Hematopoietic multipotent progenitor cell treated with erythropoietin and hydrocortisone succinate and interleukin-3 and kit ligand, for 6 days (in vitro differentiated cells): Measurements from ENCODE around the gene AHCYL1.

Experiments
- DNase-seq: peaks from one replicate; pipeline ENCODE4 v3.0.0-alpha.2; 2015

Gene AHCYL1

DNA sequence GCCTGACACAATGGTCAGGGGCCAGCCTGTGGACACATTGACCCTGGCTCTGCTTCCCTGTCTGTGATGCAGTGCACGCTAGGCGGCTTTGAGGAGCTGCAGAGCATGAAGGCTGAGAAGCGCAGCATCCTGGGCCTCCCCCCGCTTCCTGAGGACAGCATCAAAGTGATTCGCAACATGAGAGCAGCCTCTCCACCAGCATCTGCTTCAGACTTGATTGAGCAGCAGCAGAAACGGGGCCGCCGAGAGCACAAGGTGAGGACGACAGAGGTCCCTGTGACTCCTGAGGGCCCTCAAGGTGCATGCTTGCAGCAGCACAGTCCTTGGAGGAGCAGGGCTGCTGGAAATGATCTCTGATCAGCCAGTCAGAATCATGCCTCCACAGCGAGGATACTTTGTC is 58.5 kb downstream of the AHCYL1 start:
- DNase-seq = no peak

DNA sequence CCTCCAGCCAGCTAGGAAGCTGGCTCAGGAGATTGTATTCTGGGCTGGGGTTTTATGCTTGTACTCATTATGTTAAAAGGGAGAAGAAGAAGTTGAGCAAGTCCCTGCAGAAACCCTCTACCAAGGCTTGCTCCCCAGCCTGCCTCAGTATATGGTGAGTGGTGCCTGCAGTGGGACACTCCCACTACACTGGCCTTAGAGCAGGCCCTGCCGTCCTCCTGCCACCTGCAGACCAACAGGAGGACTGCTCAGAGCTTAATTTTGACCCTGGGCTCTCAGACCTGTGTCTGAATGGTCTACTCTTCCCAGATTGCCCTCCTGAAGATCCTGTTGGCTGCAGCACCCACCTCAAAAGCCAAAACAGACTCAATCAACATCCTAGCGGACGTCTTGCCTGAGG is 62.9 kb downstream of the AHCYL1 start:
- DNase-seq = no peak

DNA sequence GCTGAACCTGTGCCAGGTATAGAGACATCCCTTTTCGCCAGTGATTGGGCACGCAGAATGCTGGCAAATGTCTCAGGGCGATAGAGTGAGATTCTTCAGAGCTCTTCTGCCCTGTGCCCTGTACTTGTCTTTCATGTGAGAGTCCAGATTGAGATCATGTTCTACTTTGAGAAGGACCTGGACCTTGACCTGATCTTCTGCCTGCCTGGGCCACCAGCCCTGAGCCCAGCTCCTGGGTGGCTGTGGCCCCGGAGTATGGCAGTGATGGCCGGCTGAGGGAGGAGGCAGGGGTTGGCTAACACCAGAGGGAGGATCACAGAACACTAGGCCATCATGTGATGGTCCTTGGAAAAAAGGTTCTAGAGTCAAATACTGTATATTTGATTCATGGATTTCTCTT is 63.7 kb downstream of the AHCYL1 start:
- DNase-seq = no peak

DNA sequence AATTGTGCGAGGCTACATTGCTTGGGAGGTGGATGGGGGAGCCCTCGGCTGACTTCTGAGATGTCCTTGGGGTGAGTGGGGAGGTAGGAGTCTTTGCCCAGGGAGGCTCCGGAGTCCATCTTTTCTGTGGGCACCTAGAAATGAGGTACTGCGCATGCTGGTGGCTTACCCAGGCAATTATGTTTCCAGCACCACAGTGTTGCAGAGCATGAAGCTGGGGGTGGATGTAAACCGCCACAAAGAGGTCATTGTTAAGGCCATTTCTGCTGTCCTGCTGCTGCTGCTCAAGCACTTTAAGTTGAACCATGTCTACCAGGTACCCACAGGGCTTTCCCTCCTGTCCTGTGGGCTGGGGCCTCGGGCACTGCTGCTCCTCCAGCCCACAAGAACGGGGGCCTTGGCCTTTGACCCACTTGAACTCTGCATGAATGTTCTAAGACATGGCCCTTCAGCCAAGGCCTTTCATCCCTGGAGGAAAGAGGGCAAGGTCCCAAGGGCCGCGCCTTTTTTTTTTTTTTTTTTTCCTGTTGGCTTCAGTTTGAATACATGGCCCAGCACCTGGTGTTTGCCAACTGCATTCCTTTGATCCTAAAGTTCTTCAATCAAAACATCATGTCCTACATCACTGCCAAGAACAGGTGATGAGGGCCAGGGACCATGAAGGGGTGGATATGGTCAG is 64.5 kb downstream of the AHCYL1 start:
- DNase-seq = no peak

DNA sequence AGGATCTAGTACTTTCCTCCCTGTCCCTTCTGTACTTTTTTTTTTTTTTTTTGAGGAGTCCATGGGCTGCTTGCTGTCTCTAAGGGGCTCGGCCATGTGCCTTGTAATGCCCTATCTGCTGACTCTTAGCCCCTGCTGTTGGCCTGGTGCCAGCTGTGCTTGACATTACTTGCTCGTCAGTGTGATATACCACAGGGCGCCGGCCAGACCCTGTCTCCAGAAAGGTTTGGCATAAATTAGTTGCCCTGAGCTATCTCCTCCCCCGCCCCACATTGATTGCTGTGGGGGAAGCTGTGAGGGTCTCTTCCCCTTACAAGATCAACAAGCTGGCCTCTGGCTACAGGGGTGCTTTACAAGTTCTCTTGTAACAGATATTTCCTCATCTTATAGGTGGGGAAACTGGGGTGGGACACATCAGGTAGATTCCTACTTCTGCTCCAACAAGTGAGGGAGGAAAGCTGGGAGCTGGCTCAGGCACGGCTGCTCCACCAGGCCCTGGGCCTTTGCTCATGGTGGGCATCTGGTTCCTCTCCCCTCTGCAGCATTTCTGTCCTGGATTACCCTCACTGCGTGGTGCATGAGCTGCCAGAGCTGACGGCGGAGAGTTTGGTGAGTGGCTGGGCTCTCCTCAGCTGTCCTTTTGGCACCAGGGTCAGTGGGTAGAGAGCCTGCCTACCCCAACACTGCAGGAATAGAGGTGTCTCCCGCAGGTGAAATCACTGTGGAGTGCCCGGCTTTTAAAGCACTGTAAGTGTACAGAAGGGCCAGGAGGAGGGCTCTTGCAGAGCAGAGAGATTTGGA is 65.4 kb downstream of the AHCYL1 start:
- DNase-seq = no peak

DNA sequence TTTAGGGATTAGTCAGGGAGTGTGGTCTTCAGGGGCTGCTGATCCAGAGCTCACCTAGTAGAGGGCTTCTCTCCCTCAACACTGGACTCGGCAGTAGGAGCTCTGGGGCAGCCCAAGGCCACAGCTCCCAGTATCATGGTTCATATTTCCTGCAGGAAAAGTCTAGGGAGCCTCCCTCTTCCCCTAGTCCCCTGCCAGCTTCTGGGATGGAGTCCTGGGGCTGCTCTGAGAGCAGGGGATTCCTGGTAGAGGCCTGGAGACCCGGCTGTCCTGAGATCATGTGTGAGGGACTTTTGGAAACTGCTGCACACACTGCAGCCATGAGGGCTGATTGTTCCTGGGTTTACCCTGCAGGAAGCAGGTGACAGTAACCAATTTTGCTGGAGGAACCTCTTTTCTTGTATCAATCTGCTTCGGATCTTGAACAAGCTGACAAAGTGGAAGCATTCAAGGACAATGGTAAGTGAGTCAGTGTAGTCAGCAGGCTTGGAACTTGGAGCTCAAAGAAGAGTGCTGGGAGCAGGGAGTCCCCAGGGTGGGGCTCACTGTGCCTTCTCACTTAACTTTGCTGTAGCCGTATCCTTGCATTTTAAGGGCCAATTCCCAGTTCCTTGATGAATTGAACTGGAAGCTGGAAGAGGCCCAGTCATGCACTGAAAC is 66.2 kb downstream of the AHCYL1 start:
- no peak for DNase-seq

DNA sequence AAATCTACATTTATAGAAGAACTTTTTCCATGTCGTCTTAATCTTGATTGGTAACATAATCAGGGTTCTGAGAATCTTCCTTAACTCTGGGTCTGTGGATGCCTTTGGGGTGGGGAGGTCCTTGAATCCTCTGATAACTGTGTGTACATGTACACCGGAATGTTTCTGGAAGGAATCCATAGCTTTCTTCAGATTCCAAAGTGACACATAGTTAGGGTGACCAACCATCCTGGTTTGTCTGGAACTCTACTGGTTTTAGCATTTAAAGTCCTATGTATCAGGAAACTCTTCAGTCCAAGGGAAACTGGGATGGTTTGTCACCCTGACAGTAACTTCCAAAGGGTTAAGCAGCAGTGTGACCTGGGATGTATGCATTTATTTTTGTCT is 66.7 kb downstream of the AHCYL1 start:
- DNase-seq = no peak

DNA sequence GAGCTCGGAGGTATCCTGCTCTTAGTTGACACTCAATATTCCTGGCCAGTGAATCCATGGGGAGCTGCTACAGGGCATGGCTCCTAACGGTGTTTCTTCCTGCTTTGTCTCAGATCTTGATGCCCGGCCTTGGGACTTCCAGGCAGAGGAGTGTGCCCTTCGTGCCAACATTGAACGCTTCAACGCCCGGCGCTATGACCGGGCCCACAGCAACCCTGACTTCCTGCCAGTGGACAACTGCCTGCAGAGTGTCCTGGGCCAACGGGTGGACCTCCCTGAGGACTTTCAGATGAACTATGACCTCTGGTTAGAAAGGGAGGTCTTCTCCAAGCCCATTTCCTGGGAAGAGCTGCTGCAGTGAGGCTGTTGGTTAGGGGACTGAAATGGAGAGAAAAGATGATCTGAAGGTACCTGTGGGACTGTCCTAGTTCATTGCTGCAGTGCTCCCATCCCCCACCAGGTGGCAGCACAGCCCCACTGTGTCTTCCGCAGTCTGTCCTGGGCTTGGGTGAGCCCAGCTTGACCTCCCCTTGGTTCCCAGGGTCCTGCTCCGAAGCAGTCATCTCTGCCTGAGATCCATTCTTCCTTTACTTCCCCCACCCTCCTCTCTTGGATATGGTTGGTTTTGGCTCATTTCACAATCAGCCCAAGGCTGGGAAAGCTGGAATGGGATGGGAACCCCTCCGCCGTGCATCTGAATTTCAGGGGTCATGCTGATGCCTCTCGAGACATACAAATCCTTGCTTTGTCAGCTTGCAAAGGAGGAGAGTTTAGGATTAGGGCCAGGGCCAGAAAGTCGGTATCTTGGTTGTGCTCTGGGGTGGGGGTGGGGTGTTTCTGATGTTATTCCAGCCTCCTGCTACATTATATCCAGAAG is 69.2 kb downstream of the AHCYL1 start:
- peak; percentile 69 for DNase-seq

DNA sequence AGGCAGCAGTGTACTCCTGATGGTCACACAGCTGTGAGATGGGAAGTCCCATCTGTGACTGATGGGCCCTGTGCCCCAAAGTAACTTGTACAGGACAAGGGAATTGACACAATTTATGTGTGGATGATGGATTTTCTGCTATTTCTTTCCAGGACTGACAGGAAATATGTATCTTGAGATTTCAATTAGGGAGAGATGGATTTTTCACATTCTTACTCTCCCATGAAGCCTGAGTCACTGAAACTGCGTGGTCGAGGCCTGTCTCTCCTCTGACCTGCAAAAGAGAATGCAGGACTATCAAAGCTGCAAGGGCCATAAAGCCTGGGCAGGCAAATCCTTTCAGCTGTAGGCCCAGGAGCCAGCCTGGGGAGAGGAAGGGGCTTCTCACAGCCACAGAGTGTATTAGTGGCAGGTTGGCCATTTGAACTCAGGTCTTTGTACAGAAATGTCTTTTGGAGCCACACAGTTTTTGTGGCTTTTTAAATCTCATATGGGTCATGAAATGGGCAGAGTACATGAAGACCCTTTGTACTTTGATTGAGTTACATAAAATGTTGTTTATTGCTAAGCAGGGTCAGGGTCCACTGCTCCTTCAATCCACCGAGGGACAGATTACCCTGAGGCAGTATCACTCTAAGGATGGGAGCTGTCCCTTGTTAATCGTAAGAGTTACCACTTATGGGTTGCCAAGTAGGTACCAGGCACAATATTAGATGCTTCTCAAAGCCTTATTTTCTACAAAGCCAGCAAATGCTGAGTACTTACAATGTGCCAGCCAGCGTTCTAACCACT is 71.1 kb downstream of the AHCYL1 start:
- DNase-seq = no peak

DNA sequence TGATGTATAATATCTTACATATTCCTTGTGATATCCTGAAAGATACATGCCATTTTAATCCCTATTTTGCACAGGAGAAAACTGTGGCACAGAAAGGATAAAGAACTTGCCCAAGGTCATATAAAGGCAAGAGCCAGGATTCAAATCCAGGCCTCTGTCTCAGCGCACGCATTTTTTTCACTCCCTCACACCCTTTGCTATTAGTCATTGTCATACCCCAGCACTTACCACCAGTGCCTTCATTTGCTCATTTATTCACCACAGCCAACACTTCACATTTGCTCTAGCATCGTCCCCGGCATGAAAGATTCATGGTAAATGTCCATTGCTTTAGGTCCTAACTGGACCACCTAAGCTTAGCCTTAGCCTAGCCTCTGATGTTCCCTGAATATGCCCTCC is 71.7 kb downstream of the AHCYL1 start:
- DNase-seq = no peak

DNA sequence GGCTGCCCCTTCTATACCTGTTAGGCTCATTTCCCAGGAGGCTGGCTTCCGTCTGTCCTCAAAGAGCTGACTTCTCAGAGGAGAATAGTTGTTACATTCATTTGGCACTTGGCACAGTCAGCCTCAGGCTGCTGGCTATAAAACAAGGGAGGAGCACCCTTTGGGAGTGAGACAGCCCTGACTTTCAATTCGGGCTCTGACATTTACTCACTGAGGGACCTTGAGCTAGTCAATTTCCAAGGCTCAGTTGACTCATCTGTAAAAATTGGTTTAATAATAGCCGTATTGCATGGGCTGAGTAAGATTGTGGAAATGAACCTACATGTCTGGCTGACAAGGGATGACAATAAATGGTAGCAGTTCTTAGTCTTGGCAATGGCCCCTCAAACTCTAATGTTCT is 72.2 kb downstream of the AHCYL1 start:
- no peak for DNase-seq

DNA sequence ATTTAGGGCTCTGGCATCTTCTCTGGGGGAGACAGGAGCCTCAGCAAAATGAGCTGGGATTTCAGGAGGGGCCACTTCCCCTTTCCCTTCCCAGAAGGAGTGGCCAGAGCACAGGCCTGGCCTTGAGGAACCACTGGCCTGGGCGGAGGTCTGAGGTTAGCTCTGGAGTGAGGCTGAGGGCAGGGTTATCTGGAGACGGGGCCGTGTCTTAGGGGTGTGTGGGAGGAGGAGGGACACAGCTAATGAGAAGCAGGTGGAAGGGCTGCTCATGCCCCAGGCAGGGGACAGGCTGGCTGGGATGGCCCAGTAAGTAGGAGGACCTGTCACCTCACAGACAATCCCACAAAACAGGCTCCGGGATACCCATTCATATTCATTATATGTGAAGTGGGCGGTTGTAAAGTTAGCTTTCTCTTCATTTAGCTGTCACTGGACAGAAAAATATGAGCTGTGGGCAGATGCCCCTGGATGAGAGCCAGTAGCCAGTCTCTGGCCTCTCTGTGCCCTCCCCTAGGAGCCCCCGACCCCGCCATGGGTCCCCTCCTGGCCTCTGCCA is 73.5 kb downstream of the AHCYL1 start:
- no peak for DNase-seq

DNA sequence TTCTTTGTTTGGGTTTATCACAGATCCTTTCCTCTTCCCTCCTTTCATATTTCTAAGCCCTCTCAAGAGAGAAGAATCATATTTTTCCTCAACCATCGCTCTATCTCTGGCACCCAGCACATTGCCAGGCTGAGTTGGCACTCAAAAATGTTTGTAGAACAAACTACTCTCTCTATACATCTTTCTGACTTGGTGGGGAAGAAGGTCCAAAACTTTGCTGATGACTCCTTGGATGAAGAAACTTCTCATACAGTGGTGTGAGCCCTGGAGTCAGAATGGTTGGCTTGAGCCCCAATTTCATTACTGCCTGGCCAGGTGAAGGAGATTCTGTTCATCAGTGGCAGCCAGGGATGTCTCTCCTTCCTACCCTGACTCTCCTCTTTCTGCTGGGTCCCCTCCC is 74.0 kb downstream of the AHCYL1 start:
- DNase-seq = no peak

DNA sequence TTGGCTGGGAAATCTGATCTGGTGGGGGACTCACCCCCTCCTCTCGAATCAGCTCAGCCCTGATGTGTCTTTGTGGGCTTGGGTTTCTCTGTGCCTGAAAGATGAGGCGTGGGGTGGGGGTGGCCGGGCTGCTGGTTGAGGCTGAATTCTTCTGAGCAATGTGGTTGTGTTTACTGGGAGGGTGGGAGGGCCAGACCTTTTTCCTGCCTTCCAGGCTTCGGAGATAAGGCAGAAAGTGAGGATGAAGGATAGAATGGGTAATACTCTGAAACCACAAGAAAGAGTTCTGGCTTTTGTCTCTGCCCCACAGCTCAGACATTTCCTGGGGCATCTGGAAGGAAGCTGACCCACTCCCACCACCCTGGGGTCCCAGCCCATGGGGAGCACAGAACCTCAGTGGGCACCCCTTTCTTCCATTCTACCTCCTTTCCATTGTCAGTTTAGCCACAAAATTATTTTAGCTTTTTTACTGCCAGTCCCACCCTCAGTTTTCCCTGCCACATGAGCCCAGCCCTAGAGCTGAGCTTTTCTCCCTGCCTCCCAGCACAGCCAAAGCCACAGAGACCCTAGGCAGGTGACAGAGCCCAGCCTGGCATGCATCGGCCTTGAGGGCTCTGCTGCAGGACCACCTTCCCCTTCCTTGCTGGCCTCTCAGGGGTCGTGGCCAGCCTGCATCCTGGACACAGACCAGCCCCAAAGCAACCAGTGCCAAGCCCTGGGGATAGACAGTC is 74.7 kb downstream of the AHCYL1 start:
- DNase-seq = no peak

DNA sequence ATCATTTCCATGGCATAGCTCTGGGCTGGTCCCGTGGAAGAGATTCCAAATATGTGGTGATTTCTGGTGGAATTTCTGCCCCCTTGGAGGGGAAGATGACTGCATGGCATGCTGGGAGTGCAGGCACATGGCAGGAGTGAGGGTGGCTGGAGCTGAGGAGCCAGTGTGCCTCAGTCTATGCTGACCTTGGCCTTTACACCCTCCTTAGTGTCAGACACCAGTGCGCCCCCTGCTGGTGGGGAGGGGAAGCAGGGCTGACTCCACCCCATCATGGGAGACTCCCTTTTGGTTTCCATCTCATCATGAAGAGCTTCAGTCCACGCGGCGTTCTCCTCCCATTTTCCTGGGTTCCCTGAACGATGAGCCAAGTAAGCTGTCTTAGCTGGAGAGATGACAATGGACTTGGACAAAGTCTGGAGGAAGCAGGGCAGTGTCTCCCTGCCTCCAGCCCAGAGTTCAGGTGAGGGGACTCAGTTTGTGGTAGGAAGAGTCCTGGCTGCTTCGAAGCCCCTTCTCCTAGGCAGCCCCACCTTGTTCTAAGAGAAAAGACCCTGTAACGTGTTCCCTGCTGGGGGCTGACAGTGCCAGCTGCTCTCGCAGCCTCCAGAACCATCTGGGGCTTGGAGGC is 75.6 kb downstream of the AHCYL1 start:
- peak; percentile 82 for DNase-seq

DNA sequence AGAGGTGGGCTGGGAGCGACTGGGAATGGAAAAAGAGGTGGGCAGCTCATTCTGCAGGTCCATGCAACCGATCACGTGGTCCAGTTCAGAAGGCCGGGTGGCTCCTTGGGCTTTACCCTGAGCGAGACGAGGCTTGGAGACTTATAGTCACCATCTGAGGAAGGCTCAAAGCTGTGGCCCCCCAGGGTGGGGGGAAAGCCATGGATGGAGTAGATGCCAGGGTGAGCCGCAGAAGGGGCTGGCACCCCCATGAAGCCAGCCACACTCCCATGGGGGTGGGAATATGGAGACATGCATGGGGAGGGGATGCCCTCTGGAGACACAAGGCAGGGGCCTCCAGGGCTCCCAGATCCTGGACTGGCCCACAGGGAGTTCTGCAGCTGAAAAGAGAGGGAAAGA is 76.1 kb downstream of the AHCYL1 start:
- no peak for DNase-seq

DNA sequence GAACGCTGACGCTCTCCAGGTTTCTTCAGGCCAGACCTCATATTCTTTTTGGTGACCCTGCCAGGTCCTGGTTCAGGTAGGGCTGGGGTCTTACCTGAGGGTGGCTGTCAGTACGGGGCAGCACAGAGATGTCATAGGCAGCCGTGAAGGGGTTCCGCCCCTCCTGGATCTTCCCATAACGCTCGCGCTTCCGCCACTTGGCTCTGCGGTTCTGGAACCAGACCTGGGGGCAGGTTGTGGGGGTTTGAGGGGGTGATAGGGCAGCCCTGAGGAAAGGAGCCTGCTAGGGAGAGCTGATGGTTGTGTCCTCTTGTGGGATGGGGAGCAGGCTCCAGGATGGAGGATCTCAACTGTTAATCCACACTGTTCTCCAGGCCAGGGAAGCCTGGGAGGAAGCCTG is 76.8 kb downstream of the AHCYL1 start:
- DNase-seq = no peak

DNA sequence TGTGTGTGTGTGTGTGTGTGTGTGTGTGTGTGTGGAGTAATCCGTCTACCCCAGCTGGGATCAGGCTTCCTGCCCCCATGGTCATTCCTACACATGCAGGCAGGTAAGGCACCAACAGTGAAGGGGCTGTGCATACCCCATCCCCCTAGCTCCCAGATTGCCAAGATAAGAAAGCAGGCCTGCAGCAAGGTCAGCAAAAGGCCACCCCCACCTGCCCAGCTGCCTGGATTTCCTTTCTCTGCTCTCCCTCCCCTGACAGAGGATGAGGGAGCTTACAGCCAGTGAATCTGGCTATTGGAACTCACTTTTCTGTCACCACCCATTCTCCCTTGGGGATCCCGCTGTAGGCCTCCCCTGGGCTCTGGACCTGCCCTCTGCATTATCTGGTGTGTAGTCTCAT is 78.0 kb downstream of the AHCYL1 start:
- no peak for DNase-seq

DNA sequence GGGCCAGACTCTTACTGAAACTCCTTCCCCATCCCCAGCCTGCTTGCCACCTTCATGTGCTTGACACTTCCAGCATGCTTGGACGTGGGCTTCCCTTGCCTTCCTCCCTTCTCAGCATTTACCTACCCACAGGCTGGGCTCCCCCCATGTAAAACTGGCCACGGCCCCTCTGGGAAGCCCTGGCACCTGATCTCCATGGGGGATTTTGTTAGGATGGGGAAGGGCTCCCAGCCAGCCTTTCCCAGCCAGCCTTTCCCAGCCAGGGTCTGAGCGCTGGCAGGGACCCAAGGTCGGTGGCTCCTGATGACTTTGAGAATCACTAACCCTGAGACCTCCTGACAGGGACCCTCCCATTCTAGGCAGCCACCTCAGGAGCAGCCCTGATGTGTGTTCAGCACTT is 79.2 kb downstream of the AHCYL1 start:
- no peak for DNase-seq

DNA sequence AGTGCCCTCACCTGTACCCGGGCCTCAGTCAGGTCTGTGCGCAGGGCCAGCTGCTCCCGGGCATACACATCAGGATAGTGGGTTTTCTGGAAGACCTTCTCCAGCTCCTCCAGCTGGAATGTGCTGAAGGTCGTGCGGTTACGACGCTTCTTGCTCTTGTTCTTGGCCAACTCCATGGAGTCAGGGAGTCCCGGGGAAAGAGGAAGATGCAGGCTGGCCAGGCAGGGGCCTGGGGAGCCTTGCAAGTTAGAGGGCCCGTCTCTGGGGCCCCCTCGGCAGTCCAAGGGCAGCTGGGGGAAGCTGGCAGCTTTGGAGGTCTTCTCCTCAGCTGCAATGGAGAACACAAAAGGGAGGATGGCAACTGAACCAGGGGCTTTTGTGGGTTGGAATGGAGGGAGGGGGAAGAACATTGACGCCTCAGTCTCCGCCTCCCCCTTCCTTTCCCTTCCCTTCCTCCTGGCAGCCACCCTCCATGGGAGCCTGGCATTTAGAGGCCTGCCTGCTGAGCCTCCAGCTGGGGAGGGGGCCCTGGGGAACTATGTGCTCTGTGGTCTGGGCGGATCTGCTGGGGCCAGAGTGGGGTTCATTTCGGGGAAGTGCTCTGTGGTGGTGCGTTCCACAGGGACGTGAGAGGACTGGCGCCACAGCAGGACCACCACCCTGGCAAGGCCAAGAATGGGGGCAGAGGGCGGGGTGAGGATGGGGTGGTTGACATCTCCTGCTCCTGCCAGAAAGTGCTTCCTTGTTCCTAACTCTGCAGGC is 80.2 kb downstream of the AHCYL1 start:
- no peak for DNase-seq
